ENCODE data around the gene CHCHD3. TPM values are rescaled to one million over a fixed set of nuclear protein-coding genes. Genes with fewer than 3 reads are reported as not detected.

Gene CHCHD3
- total RNA-seq, 4 donors from 2014 or later, result 66.0 to 79.1 (median 70.0) TPM

DNA sequence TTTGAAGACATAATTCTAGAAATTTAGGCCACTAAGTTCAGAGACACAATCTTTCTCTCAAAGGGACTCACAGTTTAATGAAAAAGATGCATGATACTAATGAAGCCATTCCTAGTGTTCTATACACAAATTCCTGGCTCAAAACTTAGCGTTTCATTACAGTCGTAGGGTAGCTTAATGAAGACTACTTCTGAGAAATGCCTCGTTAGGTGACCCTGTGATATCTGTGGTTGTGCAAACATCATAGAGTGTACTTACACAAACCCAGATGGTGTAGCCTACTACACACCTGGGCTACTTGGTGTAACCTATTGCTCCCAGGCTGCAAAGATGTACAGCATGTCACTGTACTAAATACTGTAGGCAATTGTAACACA, 488 bp upstream of the CHCHD3 start:
- intact Hi-C loops (cut with DNase I), result loop anchor here (5.0 kb wide), 1 partner anchor 170 kb away; the partner anchor contains the start of gene EXOC4
- Histone ChIP-seq H3K36me3 (no peaks in the 10 kb centered on the region), H3K27me3 (no peaks in the 10 kb centered on the region), H3K27ac (peak overlapping the region in 1 of 3 donors; percentile 26), H3K4me1 (peaks cover 11 to 23% of the 10 kb centered on the region in 2 donors), H3K4me3 (replicated peaks in 1 of 3) (no peak overlapping the region), H3K9me3 (no peaks in the 10 kb centered on the region)
- DNase-seq, result no peak
- TF ChIP-seq, protein P1, sequence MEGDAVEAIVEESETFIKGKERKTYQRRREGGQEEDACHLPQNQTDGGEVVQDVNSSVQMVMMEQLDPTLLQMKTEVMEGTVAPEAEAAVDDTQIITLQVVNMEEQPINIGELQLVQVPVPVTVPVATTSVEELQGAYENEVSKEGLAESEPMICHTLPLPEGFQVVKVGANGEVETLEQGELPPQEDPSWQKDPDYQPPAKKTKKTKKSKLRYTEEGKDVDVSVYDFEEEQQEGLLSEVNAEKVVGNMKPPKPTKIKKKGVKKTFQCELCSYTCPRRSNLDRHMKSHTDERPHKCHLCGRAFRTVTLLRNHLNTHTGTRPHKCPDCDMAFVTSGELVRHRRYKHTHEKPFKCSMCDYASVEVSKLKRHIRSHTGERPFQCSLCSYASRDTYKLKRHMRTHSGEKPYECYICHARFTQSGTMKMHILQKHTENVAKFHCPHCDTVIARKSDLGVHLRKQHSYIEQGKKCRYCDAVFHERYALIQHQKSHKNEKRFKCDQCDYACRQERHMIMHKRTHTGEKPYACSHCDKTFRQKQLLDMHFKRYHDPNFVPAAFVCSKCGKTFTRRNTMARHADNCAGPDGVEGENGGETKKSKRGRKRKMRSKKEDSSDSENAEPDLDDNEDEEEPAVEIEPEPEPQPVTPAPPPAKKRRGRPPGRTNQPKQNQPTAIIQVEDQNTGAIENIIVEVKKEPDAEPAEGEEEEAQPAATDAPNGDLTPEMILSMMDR (IDR thresholded peaks at IDR 0.05), result no peak
- TF ChIP-seq POLR2A (IDR thresholded peaks at IDR 0.05), result no peak
- WGBS, 2 donors, result 84 to 86% methylated on average over 3 of the region's 3 CpGs

DNA sequence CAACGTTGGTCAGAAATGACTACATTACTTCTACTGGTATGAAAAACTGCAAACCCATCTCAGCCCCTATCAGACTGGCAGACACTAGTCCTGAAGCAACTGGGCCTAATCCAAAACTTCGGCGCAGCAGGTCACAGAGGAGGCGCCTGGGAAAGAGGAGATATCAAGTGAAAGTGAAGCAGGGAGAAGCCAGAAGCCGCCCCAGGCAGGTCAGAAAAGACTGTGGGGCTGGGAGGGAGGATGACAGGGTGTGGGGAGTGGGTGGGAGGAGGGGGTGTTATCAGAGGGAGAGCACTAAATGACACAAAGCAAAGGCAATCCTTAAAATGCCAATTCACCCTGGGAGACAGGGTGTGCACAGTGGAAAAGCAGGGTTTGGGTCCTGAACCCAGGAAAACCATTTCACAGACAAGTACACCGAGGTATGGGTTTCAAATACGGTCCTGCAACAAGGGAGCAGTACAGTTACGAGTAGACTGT, 731 bp downstream of the CHCHD3 start:
- Histone ChIP-seq H3K4me3 (replicated peaks in 1 of 3) (peak overlapping the region; percentile 64 to 76 (median 68)), H3K36me3 (no peaks in the 10 kb centered on the region), H3K4me1 (peaks cover 11 to 23% of the 10 kb centered on the region in 2 donors), H3K27ac (peak overlapping the region in 1 of 3 donors; percentile 70), H3K27me3 (no peaks in the 10 kb centered on the region), H3K9me3 (no peaks in the 10 kb centered on the region)
- DNase-seq, result peak in 1 of 2 donors; percentile 24
- 5 to 6% methylated on average over 8 of the region's 8 CpGs for WGBS, 2 donors
- intact Hi-C loops (cut with DNase I), result loop anchor here (5.0 kb wide), 1 partner anchor 171 kb away; the partner anchor contains the start of gene EXOC4
- TF ChIP-seq, protein P1 (IDR thresholded peaks at IDR 0.05), result no peak
- TF ChIP-seq POLR2A (IDR thresholded peaks at IDR 0.05), result no peak

DNA sequence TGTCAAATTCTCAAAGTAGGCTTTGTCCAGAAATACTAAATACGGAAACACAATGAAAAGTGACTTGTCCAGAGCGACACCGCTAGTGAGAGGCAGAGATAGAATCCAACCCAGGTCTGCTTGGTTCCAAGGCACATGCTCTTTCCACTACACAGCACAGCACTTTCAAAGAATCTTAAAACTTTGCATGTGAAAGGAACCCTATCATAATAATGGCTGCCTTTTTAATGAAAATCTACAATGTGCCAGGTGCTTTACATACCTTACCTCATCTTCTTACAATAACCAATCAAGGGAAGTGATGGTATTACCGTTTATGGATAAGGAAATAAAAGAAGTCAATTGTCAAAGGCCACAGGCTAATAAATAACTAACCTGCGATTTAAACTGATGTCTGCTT, 2.6 kb downstream of the CHCHD3 start:
- Histone ChIP-seq H3K4me3 (replicated peaks in 1 of 3) (no peak overlapping the region), H3K27me3 (no peaks in the 10 kb centered on the region), H3K27ac (no peak overlapping the region), H3K9me3 (no peaks in the 10 kb centered on the region), H3K4me1 (peaks cover 11 to 23% of the 10 kb centered on the region in 2 donors), H3K36me3 (no peaks in the 10 kb centered on the region)
- WGBS, 2 donors, result 76 to 80% methylated on average over 5 of the region's 5 CpGs
- no peak for DNase-seq
- TF ChIP-seq POLR2A (IDR thresholded peaks at IDR 0.05), result no peak
- TF ChIP-seq, protein P1 (IDR thresholded peaks at IDR 0.05), result no peak
- intact Hi-C loops (cut with DNase I), result no loop called here

DNA sequence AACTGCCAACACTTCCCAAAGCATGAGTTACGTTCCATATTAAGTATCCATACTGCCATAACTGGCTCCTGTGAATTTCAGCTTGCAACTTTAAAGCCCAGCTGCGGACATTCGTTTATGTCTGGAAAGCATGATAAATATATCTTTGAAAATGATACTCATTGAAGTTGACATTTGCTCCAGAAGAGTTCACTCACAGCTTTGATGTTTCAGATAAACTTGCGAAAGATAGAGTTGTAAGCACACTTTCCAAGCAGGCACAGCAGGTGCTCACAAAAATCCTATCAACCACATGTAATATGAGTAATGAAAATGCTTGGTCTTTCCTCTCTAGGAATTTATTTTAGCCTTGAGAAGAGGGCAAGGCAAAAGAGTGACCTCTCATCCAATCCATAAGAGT, 4.5 kb downstream of the CHCHD3 start:
- Histone ChIP-seq H3K27me3 (no peaks in the 10 kb centered on the region), H3K27ac (no peak overlapping the region), H3K4me3 (replicated peaks in 1 of 3) (no peak overlapping the region), H3K4me1 (peaks cover 11 to 20% of the 10 kb centered on the region in 2 donors), H3K36me3 (no peaks in the 10 kb centered on the region), H3K9me3 (no peaks in the 10 kb centered on the region)
- TF ChIP-seq, protein P1 (IDR thresholded peaks at IDR 0.05), result no peak
- TF ChIP-seq POLR2A (IDR thresholded peaks at IDR 0.05), result no peak
- 91 to 96% methylated on average over 4 of the region's 4 CpGs for WGBS, 2 donors
- DNase-seq, result no peak
- intact Hi-C loops (cut with DNase I), result no loop called here

DNA sequence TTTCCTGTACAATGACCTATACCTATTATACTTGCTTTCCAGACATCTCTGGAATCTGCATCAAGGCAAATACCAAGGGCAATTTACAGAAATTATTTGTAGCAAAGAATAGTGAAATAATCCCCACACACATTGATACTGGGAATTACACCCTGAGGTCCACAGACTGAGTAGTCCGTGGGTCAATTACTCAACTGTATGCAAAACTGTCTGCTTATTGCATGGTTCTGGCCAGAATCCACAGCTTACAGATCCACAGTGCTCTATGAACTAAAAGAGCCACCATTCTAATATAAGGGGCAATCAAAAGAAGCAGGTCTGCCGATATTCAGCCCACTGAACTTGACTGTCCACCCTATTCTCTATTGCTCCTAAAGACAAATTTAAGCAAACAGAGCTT, 5.7 kb downstream of the CHCHD3 start:
- Histone ChIP-seq H3K27ac (no peak overlapping the region), H3K4me3 (replicated peaks in 1 of 3) (no peak overlapping the region), H3K9me3 (no peaks in the 10 kb centered on the region), H3K36me3 (no peaks in the 10 kb centered on the region), H3K27me3 (no peaks in the 10 kb centered on the region), H3K4me1 (peaks cover 14 to 19% of the 10 kb centered on the region in 2 donors)
- TF ChIP-seq, protein P1 (IDR thresholded peaks at IDR 0.05), result no peak
- TF ChIP-seq POLR2A (IDR thresholded peaks at IDR 0.05), result no peak
- 81 to 86% methylated on average over 2 of the region's 2 CpGs for WGBS, 2 donors
- intact Hi-C loops (cut with DNase I), result no loop called here
- DNase-seq, result no peak

Data from thyroid gland (tissue), 4 donors.